ENCODE data around the gene LMAN1. TPM values are rescaled to one million over a fixed set of nuclear protein-coding genes. Genes with fewer than 3 reads are reported as not detected.

The LMAN1 gene
- total RNA-seq, 1 donor from 2014 or later = 63.1 TPM

GRCh38 chr18:59372975-59373374, 13.9 kb upstream of the LMAN1 start:
- DNase-seq (ENCODE audit: low spot score) = no peak

- DNase-seq (ENCODE audit: low spot score) = no peak
Observed at GRCh38 chr18:59360381-59360780, 1.3 kb upstream of the LMAN1 start.

- DNase-seq (ENCODE audit: low spot score) = no peak
Observed at GRCh38 chr18:59359576-59359952, 499 bp upstream of the LMAN1 start.

- no peak for DNase-seq (ENCODE audit: low spot score)
Observed at GRCh38 chr18:59358414-59358711, 702 bp downstream of the LMAN1 start.

GRCh38 chr18:59357928-59358327, 1.1 kb downstream of the LMAN1 start:
- no peak for DNase-seq (ENCODE audit: low spot score)

- no peak for DNase-seq (ENCODE audit: low spot score)
Observed at GRCh38 chr18:59354731-59355130, 4.3 kb downstream of the LMAN1 start.

GRCh38 chr18:59353079-59353680, 5.9 kb downstream of the LMAN1 start:
- no peak for DNase-seq (ENCODE audit: low spot score)

- DNase-seq (ENCODE audit: low spot score) = no peak
Observed at GRCh38 chr18:59352250-59352855, 6.7 kb downstream of the LMAN1 start.

- no peak for DNase-seq (ENCODE audit: low spot score)
Observed at GRCh38 chr18:59345556-59345955, 13.5 kb downstream of the LMAN1 start.

- no peak for DNase-seq (ENCODE audit: low spot score)
Observed at GRCh38 chr18:59344996-59345395, 14.1 kb downstream of the LMAN1 start.

- no peak for DNase-seq (ENCODE audit: low spot score)
Observed at GRCh38 chr18:59343926-59344325, 15.1 kb downstream of the LMAN1 start.

- no peak for DNase-seq (ENCODE audit: low spot score)
Observed at GRCh38 chr18:59340817-59341216, 18.2 kb downstream of the LMAN1 start.

- no peak for DNase-seq (ENCODE audit: low spot score)
Observed at GRCh38 chr18:59340312-59340711, 18.8 kb downstream of the LMAN1 start.

- DNase-seq (ENCODE audit: low spot score) = no peak
Observed at GRCh38 chr18:59332986-59333385, 26.1 kb downstream of the LMAN1 start.

GRCh38 chr18:59328683-59329082, 30.4 kb downstream of the LMAN1 start:
- no peak for DNase-seq (ENCODE audit: low spot score)

GRCh38 chr18:59325965-59326364, 33.1 kb downstream of the LMAN1 start:
- DNase-seq (ENCODE audit: low spot score) = no peak

- no peak for DNase-seq (ENCODE audit: low spot score)
Observed at GRCh38 chr18:59324623-59324971, 34.5 kb downstream of the LMAN1 start.

GRCh38 chr18:59323931-59324622, 35.0 kb downstream of the LMAN1 start:
- no peak for DNase-seq (ENCODE audit: low spot score)

GRCh38 chr18:59318460-59319050, 40.5 kb downstream of the LMAN1 start, which contains the start of gene CPLX4:
Gene CPLX4, minus strand, starts transcription at chr18:59318649. Its CDS starts 187 bp downstream, at chr18:59318462.
- no peak for DNase-seq (ENCODE audit: low spot score)

- no peak for DNase-seq (ENCODE audit: low spot score)
Observed at GRCh38 chr18:59311631-59312030, 47.4 kb downstream of the LMAN1 start.

- no peak for DNase-seq (ENCODE audit: low spot score)
Observed at GRCh38 chr18:59308938-59309260, 50.2 kb downstream of the LMAN1 start.

- DNase-seq (ENCODE audit: low spot score) = no peak
Observed at GRCh38 chr18:59308248-59308937, 50.7 kb downstream of the LMAN1 start.
